GM19324 (cell line): ENCODE measurements around the gene TSPYL4.

Experiments used
- ATAC-seq: cut with Tn5 transposase; IDR thresholded peaks from one replicate; pipeline ENCODE4 v1.9.1; 2021; ENCODE audit warnings: mild to moderate bottlenecking, moderate library complexity; ENCODE audit not compliant: unreplicated experiment, low FRiP score

The TSPYL4 gene

DNA sequence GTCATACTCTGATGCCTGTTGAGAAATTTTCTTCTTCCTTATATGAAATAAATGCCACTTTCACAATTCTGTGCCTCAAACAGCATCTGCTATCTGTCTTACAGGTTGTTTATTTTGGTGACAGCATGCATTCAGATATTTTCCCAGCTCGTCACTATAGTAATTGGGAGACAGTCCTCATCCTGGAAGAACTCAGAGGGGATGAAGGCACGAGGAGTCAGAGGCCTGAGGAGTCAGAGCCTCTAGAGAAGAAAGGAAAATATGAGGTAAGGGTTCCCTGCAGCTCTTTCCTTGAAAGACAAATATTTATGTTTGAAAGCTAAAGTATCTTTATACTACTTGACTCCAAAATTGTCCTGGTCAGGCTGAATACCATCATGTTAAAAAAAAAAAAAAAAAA, 15.8 kb downstream of the TSPYL4 start:
- no peak for ATAC-seq

- ATAC-seq = no peak
These were observed 19.2 kb downstream of the TSPYL4 start for GRCh38 chr6:116234689-116235088.

GRCh38 chr6:116229287-116229913, 24.5 kb downstream of the TSPYL4 start:
- no peak for ATAC-seq

- no peak for ATAC-seq
These were observed 30.5 kb downstream of the TSPYL4 start for GRCh38 chr6:116223355-116223754.

DNA sequence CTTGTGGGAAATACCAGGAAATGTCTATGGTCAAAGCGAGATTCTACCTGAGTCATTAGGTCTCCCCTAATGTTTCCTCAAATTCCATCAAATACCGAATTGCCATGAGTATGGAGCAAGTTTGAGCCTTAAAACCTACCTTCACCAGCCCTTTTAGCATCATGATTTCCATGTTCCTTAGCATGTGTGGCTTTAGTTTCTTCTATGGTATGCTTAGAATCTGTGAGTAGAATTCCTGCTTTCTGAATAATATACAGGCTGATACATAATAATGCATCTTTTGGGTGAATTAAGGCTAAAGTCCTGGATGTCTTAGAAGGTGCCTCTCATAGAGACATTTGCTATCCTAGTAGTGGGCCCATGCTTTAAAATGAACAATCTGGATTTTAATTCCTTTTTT, 32.0 kb downstream of the TSPYL4 start:
- ATAC-seq = no peak

GRCh38 chr6:116221067-116221466, 32.8 kb downstream of the TSPYL4 start:
- ATAC-seq = no peak

DNA sequence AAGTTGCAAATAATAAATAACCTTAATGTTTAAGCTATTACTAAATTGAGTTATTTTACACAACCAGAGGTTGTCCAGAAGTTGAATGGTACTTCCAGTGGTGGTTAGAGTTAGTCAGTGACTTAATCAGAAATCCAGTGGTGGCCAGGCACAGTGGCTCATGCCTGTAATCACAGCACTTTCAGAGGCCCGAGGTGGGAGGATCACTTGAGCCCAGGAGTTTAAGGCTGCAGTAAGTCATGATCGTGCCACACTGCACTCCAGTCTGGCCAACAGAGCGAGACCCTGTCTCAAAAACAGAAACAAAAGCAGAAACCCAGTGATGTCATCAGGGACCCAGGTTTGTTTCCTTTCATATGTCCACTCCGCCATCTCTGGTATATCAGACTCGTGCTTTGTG, 35.0 kb downstream of the TSPYL4 start:
- no peak for ATAC-seq

DNA sequence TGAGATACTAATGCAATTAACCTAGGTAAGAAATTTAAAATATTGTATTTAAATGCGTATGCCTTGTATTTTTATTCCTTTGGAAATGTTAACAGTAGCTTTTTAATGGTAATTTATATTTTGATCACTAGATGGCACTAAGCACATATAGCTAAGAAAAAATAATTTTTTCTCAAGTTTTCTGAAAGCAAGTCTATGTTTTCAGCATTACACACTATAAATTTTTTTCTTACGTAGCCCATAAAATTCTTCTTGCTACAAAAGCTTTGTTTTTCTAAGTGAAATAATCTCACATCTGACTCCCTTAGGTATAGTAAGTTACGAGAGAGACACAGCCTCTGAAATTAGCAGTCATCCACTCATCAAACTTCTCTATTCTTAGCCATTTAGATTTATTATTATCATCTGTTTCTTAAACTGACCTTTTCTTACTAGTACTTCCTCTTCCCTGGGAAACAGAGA, 35.7 kb downstream of the TSPYL4 start:
- ATAC-seq = no peak

GRCh38 chr6:116217069-116217468, 36.8 kb downstream of the TSPYL4 start:
- no peak for ATAC-seq

DNA sequence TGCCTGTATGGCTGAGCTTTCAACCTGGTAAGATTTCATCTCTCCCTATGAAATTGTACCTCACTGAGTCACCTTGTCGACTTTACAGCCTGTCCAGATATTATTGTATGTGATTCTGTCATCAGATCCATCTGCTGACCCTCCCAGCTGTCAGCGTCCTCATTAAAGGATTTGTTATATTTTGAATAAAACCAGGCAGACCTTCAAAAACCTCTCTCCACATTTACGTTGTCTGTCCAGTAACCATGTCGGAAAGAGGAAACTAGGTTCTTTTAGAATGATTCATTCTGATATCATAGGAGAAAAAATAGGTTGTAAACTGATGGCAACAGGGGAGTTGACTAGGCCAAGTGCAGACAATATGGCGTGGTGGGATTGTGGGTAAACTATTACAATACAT, 38.5 kb downstream of the TSPYL4 start:
- no peak for ATAC-seq

DNA sequence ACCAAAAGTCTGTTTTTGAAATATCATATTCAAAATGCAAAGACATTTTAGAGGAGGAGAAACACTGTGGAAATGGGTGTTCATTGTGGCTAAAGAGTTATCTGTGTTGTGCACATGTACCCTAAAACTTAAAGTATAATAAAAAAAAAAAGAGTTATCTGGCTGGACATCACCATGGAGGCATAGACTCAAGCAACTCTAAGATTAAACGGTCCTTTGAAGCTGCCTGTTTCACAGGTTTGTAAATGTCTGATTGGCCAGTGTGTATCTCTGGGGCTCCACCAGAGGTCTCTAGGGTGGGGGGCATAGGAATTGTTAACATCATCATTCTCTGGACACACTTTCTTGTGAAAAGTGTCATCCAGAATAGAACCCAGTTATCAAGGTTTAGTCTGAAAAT, 39.2 kb downstream of the TSPYL4 start:
- ATAC-seq = no peak

GRCh38 chr6:116210750-116211425, 43.0 kb downstream of the TSPYL4 start:
- no peak for ATAC-seq

DNA sequence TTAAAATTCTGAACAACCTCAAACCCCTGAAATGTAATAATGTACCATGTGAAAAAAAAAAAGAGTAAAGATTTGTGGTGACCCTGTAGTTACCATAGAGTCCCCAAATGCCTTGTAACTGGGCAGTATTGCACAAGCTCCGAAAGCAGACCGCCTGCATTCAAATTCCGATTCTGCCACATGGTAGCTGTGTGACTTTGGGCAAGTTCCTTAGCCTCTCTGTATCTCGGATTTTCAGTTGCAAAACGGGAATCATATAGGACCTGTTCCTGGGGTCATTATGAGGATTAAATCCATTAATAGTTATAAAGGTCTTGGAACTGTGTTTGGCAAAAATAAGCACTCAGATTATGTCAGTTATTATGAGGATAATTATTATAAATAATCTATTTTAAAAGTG, 43.6 kb downstream of the TSPYL4 start:
- no peak for ATAC-seq

- no peak for ATAC-seq
These were observed 45.7 kb downstream of the TSPYL4 start for GRCh38 chr6:116208056-116208785.

GRCh38 chr6:116206231-116206903, 47.5 kb downstream of the TSPYL4 start:
- ATAC-seq = no peak

DNA sequence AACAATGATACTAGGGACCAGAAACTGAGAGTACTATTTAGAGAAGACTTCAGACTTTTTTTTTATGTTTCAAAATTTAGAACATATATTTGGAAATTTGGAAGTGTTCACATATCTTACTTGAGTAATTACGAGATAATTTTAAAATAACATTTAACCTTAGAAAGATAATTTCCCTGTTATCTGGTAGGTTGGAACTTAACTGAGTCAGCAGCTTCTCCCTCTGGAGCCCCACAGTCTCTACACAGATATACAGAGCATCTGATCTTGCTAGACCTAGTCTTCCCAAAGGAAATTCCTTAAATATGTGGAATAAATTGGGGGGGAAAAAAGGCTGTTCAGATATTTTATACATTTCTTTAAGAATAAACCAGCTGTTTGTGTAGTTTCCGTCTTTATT, 48.6 kb downstream of the TSPYL4 start:
- ATAC-seq = no peak

DNA sequence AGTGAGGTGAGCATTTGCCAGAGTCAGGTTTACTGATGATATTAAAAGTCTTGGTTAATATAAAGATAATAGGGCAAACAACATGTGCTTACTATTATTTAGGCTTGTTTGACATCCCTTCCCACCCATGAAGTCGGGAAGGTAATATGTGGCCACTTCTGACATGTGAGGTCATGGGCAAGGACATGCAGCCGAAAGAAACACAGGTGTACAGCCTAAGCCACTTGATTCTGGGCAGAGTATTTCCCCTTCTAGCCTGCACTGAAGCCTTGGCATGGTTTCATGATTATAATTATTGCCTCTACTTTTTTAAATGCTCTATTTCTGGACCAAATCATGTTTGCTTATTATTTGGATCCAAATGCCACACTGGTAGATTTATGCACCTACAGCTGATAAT, 52.3 kb downstream of the TSPYL4 start:
- no peak for ATAC-seq

DNA sequence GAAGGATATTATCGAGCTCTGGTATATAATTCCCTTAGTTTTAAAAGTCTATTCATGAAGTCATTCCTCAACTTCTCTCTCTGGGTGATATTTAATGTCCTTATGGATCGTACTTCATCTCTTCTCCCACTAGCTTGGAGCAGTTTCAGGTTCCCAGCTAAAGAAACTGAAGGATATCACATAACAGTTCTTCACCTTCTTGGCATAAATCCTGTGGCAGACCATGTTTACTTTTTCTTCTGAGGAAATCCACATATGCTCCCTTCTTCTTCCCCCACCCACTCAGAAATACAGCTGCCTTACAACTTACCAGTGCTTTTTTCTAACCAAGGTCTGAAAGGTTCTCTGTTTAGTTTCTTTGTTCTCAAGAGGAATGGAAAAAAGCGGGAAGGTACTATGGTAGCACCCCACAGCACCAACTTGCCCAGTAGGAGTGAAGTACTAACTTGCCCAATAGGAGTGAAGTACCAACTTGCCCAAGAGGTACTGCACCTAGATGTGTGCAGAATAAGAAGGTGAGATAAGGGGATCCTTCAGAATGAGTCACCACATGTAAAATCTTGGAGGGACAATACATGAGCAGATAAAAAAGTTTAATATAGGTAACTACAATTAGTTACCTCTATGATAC, 53.1 kb downstream of the TSPYL4 start:
- ATAC-seq = no peak
